ENCODE results near the gene DTD2.

The DTD2 gene

DNA sequence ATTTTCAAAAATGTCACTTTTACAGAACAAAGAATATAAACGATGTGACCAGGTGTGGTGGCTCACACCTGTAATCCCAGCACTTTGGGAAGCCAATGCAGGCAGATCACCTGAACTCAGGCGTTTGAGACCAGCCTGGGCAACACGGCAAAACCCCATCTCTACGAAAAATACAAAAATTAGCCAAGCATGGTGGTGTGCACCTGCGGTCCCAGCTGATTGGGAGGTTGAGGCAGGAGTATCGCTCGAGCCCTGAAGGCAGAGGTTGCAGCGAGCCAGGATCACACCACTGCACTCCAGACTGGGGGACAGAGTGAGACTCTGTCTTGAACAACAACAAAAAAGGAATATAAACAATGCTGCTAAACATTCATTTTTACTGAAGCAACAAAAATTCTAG lies 52.2 kb downstream of the DTD2 start:
- DNase-seq: no peak

DNA sequence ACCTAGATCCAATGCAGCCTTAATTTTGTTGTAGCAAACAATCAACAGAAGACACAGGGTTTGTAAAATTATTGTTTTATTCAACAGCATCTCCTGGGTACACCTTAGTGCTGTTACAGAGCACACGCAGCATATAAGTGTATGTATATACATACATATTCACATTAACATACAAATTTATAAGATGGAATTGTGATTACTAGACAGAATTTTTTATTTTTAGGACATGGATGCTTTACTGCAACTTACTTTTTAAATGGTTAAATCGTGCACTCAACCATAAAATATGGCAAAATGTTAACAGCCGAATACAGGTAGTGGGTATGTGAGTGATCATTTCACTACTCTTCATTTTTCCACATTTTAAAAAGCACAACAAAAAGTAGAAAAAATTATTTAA lies 53.6 kb downstream of the DTD2 start:
- no peak for DNase-seq

DNA sequence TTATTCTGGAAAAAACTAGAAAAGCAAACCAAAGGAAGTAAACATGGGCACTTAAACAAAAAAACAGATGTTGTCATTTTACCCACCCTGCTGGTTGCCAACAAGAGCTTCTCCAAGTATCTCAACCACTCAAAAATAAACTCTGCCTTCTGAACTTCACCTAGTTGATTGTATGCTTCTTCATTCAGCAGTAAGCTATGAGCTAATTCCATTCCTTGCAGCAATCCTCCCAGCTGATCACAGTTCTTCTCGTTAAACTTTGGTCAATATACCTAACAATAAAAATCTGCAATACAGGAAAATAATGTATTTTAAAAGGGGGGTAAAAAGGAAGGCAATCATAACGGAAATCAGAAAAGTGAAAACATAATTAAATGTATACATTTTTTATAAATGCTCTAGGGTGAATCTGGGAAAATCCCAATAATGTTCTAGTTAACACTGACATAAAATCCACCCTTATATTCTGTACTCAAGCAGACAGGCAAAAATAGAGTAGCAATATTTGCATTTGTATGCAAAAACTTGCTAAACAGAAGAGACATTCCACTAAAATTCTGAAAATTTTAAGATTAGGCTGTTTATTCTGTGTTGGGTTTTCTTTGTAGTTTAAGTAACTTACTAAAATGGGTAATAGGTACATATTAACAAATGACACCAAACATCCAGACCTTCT lies 54.4 kb downstream of the DTD2 start:
- DNase-seq: no peak

DNA sequence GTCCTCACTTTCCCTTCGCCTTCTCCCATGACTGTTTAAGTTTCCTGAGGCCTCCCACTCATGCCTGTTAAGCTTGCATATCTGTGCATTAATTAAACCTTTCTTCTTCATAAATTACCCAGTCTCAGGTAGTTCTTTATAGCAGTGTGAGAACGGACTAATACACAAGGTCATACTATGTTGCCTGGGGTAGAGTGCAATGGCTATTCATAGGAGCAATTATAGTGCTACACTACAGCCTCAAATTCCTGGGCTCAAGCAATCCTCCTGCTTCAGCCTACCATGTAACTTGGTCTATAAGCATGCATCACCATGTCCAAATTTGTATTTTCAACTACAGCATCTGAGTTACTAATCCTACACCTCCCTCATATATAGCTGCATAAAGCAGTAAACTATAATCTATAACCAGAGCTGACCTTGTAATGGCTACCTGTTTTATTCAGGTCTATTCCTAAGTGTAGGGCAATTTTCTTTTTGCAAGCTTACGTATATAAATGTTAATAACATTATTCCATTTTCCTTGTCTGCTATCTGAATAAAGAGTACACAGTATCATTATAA lies 55.9 kb downstream of the DTD2 start:
- DNase-seq: no peak

DNA sequence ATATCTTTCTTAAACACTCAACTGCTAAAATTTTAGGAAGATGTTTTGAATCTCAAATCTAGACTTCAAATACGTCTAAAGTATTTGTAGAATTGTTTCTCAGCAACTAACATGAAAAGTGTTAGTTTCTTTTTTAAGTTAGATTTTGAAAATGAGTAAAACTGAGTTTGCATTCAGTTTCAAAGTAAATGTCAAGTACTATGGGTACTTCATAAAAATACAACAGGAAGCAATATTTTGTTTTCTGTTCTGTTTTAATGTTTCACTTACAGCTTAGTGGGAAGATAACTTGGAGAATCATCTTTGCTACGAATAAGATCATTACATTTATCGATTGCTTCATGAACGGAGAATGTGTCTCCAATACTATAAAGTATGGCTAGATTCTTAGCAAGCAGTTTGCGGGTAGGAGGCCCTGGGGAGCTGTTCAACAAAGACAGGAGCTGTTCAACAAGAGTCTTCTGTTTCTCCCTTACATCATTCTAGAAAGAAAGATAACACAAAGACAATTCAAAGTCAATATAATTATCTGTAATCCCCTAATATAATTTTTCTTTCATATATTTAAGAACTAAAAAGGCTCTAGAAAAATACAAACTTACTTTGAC lies 57.2 kb downstream of the DTD2 start:
- DNase-seq: no peak
